ENCODE results near the gene POFUT2.

- TF ChIP-seq CTCF (IDR thresholded peaks at IDR 0.05) (no peak), POLR2A (IDR thresholded peaks at IDR 0.05) (no peak)
Observed at GRCh38 chr21:45299026-45299863, 11.6 kb upstream of the POFUT2 start.

Measured in adrenal gland (tissue), 5 donors.